Esophagus squamous epithelium (tissue), 4 donors: ENCODE measurements around the gene TPT1.
"Not testable (repeated sequence)": the region's sequence is repeated elsewhere in the genome, so short reads cannot be mapped to it uniquely, and the experiment has no call there.

Source experiments
- POLR2A ChIP-seq, 4 donors: fragments of 450-650 bp; IDR thresholded peaks; one replicate each; pipeline ENCODE4 v1.6.1; 2017; ENCODE audit warnings: antibody characterized with exemption in 4 of 4, mild to moderate bottlenecking in 4 of 4, moderate library complexity in 3 of 4
- TF ChIP-seq, protein P1 (sequence below), 6 experiments: fragments of 450-650 bp in 4 of 6; fragments of 200-600 bp in 2 of 6; sonication (generic) in 2 of 6; IDR thresholded peaks; one replicate each; pipeline ENCODE4 v1.5.1; 2016 to 2019; ENCODE audit warnings: antibody characterized with exemption in 6 of 6, mild to moderate bottlenecking in 4 of 6, moderate library complexity in 4 of 6

DNA sequence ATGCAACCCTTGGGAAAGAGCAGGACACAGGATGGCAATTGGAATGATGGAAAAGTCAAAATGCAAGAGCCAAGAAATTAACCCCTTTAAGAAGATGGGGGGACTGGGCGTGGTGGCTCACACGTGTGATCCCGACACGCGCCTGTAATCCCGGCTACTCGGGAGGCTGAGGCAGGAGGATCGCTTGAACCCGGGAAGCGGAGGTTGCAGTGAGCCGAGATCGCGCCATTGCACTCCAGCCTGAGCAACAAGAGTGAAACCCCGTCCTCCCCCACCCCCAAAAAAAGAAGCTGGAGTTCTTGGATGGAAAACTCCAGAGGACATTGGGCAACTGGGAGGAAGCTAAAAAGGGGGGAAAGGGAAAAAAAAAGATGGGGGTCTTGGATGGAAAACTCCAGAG is 1.7 kb upstream of the TPT1 start:
- TF ChIP-seq, protein P1, sequence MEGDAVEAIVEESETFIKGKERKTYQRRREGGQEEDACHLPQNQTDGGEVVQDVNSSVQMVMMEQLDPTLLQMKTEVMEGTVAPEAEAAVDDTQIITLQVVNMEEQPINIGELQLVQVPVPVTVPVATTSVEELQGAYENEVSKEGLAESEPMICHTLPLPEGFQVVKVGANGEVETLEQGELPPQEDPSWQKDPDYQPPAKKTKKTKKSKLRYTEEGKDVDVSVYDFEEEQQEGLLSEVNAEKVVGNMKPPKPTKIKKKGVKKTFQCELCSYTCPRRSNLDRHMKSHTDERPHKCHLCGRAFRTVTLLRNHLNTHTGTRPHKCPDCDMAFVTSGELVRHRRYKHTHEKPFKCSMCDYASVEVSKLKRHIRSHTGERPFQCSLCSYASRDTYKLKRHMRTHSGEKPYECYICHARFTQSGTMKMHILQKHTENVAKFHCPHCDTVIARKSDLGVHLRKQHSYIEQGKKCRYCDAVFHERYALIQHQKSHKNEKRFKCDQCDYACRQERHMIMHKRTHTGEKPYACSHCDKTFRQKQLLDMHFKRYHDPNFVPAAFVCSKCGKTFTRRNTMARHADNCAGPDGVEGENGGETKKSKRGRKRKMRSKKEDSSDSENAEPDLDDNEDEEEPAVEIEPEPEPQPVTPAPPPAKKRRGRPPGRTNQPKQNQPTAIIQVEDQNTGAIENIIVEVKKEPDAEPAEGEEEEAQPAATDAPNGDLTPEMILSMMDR (IDR thresholded peaks at IDR 0.05) = not testable (repeated sequence)
- TF ChIP-seq POLR2A (IDR thresholded peaks at IDR 0.05) = not testable (repeated sequence)
